Pancreas (tissue), 10 donors: ENCODE results near the gene RNF144A. TPM values are rescaled to one million over a fixed set of nuclear protein-coding genes. Genes with fewer than 3 reads are reported as not detected.

ENCODE experiments used
- ATAC-seq, 4 donors: fragments of 200-7000 bp; cut with Tn5 transposase; one replicate each; pipeline versions ENCODE4 v1.8.0 to v1.9.1; 2020; ENCODE audit warnings: mild to moderate bottlenecking in 4 of 4, moderate library complexity in 4 of 4
- DNase-seq, 6 donors: peaks; one replicate each; pipeline ENCODE4 v3.0.0-alpha.2; 2020
- FAIRE-seq: peaks from 2 replicates; lab custom pipeline; 2012; peaks lifted over from hg19 to GRCh38; lab: Jason Lieb, UNC
- H3K27ac ChIP-seq, 4 donors: fragments of 200-600 bp; sonication (generic); 1 replicate in 3 of 4; 2 replicates in 1 of 4; pipeline versions ENCODE4 v1.5.0 to v1.8.0; 2020
- H3K27me3 ChIP-seq, 4 donors: fragments of 200-600 bp; one replicate each; pipeline ENCODE4 v1.8.0; 2021
- H3K36me3 ChIP-seq, 3 donors: fragments of 200-600 bp; sonication (generic) in 1 of 3; one replicate each; pipeline versions ENCODE4 v1.5.0 to v1.8.0; 2020 to 2021
- H3K4me1 ChIP-seq, 3 donors: fragments of 200-600 bp; one replicate each; pipeline ENCODE4 v1.8.0; 2021
- H3K4me3 ChIP-seq, 4 donors: fragments of 200-600 bp; sonication (generic) in 2 of 4; one replicate each; pipeline versions ENCODE4 v1.5.0 to v1.8.0; 2020 to 2021
- H3K9me3 ChIP-seq, 4 donors: fragments of 200-600 bp; one replicate each; pipeline ENCODE4 v1.8.0; 2021
- CTCF ChIP-seq, 4 donors: fragments of 200-600 bp; sonication (generic) in 3 of 4; IDR thresholded peaks; one replicate each; pipeline versions ENCODE4 v1.5.0 to v1.8.0; 2021; ENCODE audit warnings: antibody characterized with exemption in 4 of 4
- WGBS, 2 donors: extraction: QIAGEN DNeasy Blood & Tissue Kit; methylation state at CpG; one replicate each; pipeline ENCODE4 v1.1.7; 2013; 5-methylcytosine and 5-hydroxymethylcytosine counted together
- intact Hi-C, 3 donors: fragments of 100-400 bp; cut with DNase I; formaldehyde crosslinking; loops; one replicate each; pipeline versions ENCODE4 v1.11.1 to v1.14.2; 2022
- polyA plus RNA-seq, 2 donors: library from polyadenylated mRNA; stranded (reverse); fragments of 200-250 nt; gene quantifications; one replicate each; pipeline ENCODE4 v1.2.3, GENCODE V29; 2013
- total RNA-seq, 6 donors: library from RNA; stranded (reverse); fragmentation: NEBNext Ultra II Directional in 4 of 6; extraction: Animal tissue kit (Norgen Biotek cat#: 25700) in 4 of 6; gene quantifications; one replicate each; pipeline versions ENCODE4 v1.2.1 to v1.2.4, GENCODE V29; 2021 to 2023
- donor health status: healthy with polysubstance abuse.
- donor health status: DM: no; HTN: no; CAD: no; lungs with moderate emphysema.
- donor health status: DM: no; HTN: no; CAD: no.
- donor health status: control.
- donor health status: control.
- donor health status: Bipolar disorder and iron deficiency.
- donor health status: DM: yes; HTN: yes; CAD: no.
- donor health status: DM: no; HTN: no; CAD: no.
- donor health status: DM: no; HTN: no; CAD: no.
- donor health status: DM: yes; HTN: yes; CAD: no.

Gene RNF144A
- total and polyA plus RNA-seq, 8 donors, result 9.4 to 78.7 (median 34.1) TPM

DNA sequence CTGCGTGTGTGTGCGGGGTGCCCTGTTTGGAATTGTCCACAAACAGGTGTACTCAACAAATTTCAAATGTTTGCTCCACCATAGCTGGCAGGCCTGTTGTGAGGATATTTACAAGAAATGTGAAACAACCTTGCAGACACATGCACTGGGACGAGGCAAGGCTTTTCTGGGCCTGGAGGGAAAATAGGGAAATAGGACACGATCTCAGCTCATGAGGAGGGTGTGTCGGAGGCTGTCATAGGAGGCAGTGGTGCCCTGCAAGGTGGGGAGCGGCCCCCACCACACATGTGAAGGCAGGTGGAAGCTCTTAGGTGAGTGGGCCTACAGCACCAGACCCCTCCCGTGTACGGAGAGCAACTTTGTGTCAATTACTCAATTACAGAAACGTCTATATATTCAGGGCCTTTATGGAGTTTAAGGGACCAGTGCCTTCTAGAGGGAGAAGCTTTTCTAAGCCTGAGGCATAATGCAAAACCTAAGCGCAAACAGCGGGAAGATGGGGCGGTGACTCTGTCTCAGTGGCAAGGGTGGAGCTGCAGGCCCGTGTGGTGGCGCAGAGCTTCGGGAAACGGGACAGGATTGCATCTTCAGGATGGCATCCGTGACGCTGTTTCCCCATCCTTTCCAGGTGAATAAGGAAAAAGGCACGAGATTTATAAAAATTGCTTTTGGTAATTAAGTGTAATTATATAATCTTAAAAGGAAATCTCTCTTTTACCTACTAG lies 48.0 kb downstream of the RNF144A start:
- peaks cover 11 to 15% (median 13%) of the 10 kb centered on the region in 3 donors for H3K4me1 ChIP-seq
- 94 to 95% methylated on average over 19 of the region's 19 CpGs for WGBS, 2 donors
- H3K4me3 ChIP-seq, result no peak overlapping the region
- intact Hi-C loops, result no loop called here
- no peak for TF ChIP-seq CTCF (IDR thresholded peaks at IDR 0.05)
- H3K9me3 ChIP-seq, result no peaks in the 10 kb centered on the region
- FAIRE-seq (no peak), ATAC-seq (no peak), DNase-seq (no peak)
- H3K36me3 ChIP-seq, result no peaks in the 10 kb centered on the region
- no peak overlapping the region for H3K27ac ChIP-seq
- H3K27me3 ChIP-seq, result no peaks in the 10 kb centered on the region

GRCh38 chr2:6966446-6966940 lies 49.3 kb downstream of the RNF144A start:
- intact Hi-C loops, result no loop called here
- WGBS, 2 donors, result 80 to 81% methylated on average over 7 of the region's 7 CpGs
- ATAC-seq, result no peak

GRCh38 chr2:6967301-6967700 lies 50.1 kb downstream of the RNF144A start:
- no peak for TF ChIP-seq CTCF (IDR thresholded peaks at IDR 0.05)
- Histone ChIP-seq H3K27me3 (no peaks in the 10 kb centered on the region), H3K9me3 (no peaks in the 10 kb centered on the region), H3K4me1 (no peaks in the 10 kb centered on the region), H3K36me3 (peaks cover 0 to 5% (median 0%) of the 10 kb centered on the region in 3 donors), H3K27ac (no peak overlapping the region), H3K4me3 (no peak overlapping the region)
- WGBS, 2 donors, result 88 to 89% methylated on average over 7 of the region's 7 CpGs
- FAIRE-seq (no peak), DNase-seq (no peak), ATAC-seq (no peak)
- intact Hi-C loops, result no loop called here

More at GRCh38 chr2:6966446-6966940, 49.3 kb downstream of the RNF144A start:
- no peak overlapping the region for H3K4me3 ChIP-seq
- H3K27ac ChIP-seq, result no peak overlapping the region
- FAIRE-seq, result no peak
- TF ChIP-seq CTCF (IDR thresholded peaks at IDR 0.05), result no peak
- peaks cover 1 to 2% (median 2%) of the 10 kb centered on the region in 3 donors for H3K4me1 ChIP-seq
- peaks cover 0 to 5% (median 0%) of the 10 kb centered on the region in 3 donors for H3K36me3 ChIP-seq
- no peaks in the 10 kb centered on the region for H3K27me3 ChIP-seq
- H3K9me3 ChIP-seq, result no peaks in the 10 kb centered on the region
- no peak for DNase-seq

DNA sequence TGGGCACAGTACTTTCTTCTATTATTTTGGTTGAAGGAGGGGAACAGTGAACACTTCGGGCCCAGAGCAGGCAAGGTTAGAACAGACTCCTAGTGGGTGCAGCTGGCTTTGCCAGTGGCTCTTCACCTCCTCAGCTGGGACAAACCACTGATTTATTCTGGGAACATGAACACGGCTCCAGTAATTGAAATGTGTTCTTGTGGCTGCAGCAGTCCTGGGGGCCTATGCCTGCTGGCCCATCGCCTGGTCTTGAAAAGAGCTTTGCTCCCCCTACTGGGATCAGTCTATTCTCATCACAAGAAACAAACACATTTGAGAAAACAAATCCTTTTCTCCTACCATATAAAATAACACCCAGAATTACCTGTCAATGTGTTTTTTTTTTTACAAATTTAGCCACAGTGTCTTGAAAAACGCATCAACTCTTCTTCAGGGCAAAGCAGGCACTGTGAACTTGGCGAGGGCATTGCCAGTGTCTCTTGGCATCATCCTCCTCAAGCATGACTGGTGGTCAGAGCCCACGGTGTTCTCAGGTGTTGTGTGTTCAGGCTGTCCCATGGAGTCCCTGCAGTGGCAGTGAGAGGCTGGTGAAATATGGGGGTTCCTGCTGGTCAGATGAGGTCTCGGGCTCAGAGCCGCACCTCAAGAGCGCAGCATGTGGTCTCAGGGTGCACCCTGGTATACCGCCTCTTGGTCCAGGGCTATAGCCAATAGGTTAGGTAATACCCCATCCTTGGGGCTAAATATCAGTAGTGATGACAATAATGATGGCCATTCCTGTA lies 51.3 kb downstream of the RNF144A start:
- TF ChIP-seq CTCF (IDR thresholded peaks at IDR 0.05), result no peak
- peak in 2 of 4 donors; percentile 35 to 48 for ATAC-seq
- Histone ChIP-seq H3K4me1 (no peaks in the 10 kb centered on the region), H3K9me3 (no peaks in the 10 kb centered on the region), H3K36me3 (peaks cover 0 to 5% (median 0%) of the 10 kb centered on the region in 3 donors), H3K27me3 (no peaks in the 10 kb centered on the region), H3K27ac (no peak overlapping the region), H3K4me3 (no peak overlapping the region)
- FAIRE-seq, result no peak
- WGBS, 2 donors, result 81 to 88% methylated on average over 10 of the region's 10 CpGs
- no peak for DNase-seq
- intact Hi-C loops, result no loop called here
